Measurements from ENCODE around the gene CRADD. TPM values are rescaled to one million over a fixed set of nuclear protein-coding genes. Genes with fewer than 3 reads are reported as not detected.

CRADD gene
- total and polyA plus RNA-seq, 2 of the 4 experiments (the other 2 are of a cell fraction): 11.1 to 14.0 TPM

GRCh38 chr12:93802293-93802692 lies 125.1 kb downstream of the CRADD start:
- H3K14ac ChIP-seq (replicated peaks; ENCODE audit: low read depth, low read length): 0 out of 2 replicates have a peak overlapping the region, but pooled peaks have one; percentile 5
- ChIA-PET POLR2A (ENCODE audit: unreplicated experiment) (no interaction called here), CTCF (interaction anchor here (1.1 to 1.5 kb wide), 9 partner anchors 10 to 329 kb away, joined by 3 to 5 read pairs (median 4); no protein-coding TSS in a partner anchor)
- peaks cover 12% of the 10 kb centered on the region for H3K4me1 ChIP-seq (ENCODE audit: control insufficient read depth, insufficient read depth, low read length)
- H3K79me1 ChIP-seq (ENCODE audit: low read depth in 1 of 2, low read length in 2 of 2): peaks cover 3 to 22% of the 10 kb centered on the region in 2 experiments; a peak in 3 of 4 replicates
- H3K23ac ChIP-seq (ENCODE audit: low read depth, low read length): no peak overlapping the region
- H2BK5ac ChIP-seq (ENCODE audit: low read depth, low read length, poor library complexity, severe bottlenecking): peak overlapping the region; percentile 37
- H3K56ac ChIP-seq (ENCODE audit: extremely low read depth, insufficient read depth, low read length): no peak overlapping the region
- H3K9me1 ChIP-seq (ENCODE audit: insufficient read depth, low read length): peaks cover 14% of the 10 kb centered on the region
- H2AFZ ChIP-seq (replicated peaks; ENCODE audit: low read length, poor library complexity): no peak overlapping the region
- no peak overlapping the region for H4K91ac ChIP-seq (ENCODE audit: insufficient read depth, low read depth, low read length)
- H2BK15ac ChIP-seq (ENCODE audit: low read depth, low read length): peak overlapping the region; percentile 67; the same call in 1 of the 3 replicates
- H2AK9ac ChIP-seq (replicated peaks; ENCODE audit: low read depth, low read length, poor library complexity): no peak overlapping the region
- DNase-seq (no peak), ATAC-seq (ENCODE audit: low read depth) (no peak)
- intact Hi-C loops (cut with micrococcal nuclease) (no loop called here), in situ Hi-C loops (cut with MboI; ENCODE audit: low sequenced_read_pairs) (no loop called here), dilution Hi-C loops (cut with HindIII; ENCODE audit: low sequenced_read_pairs, unreplicated experiment) (no loop called here)
- H4K8ac ChIP-seq (ENCODE audit: low read depth in 2 of 2, low read length in 2 of 2): peak overlapping the region; percentile 20 to 57; a peak in 2 of 4 replicates
- H3K4ac ChIP-seq (ENCODE audit: low read depth, low read length): peak overlapping the region; percentile 42; the same call in 1 of the 2 replicates
- no peaks in the 10 kb centered on the region for H3K36me3 ChIP-seq (ENCODE audit: control insufficient read depth, insufficient read depth, low read length)
- no peaks in the 10 kb centered on the region for H3K9me3 ChIP-seq (ENCODE audit: control insufficient read depth, insufficient read depth, low read length)
- H2BK120ac ChIP-seq (ENCODE audit: low read depth, low read length): peak overlapping the region; percentile 76; the same call in 1 of the 2 replicates
- TF ChIP-seq MXI1 (IDR thresholded peaks at IDR 0.05; ENCODE audit: borderline replicate concordance, low read depth, low read length): no peak
- no peak for TF ChIP-seq FOS (IDR thresholded peaks at IDR 0.05; ENCODE audit: low read depth, low read length)
- TF ChIP-seq RFX5 (IDR thresholded peaks at IDR 0.05; ENCODE audit: low read depth, low read length): no peak
- no peak for TF ChIP-seq CTCF (conservative IDR thresholded peaks at IDR 0.05; ENCODE audit: low read depth, low read length)
- H3K27me3 ChIP-seq (ENCODE audit: control insufficient read depth, insufficient read depth, low read length): no peaks in the 10 kb centered on the region
- no peak overlapping the region for H3K27ac ChIP-seq (ENCODE audit: insufficient read depth, low read length)
- WGBS, 2 experiments (ENCODE audit: extremely low coverage in 2 of 2, insufficient read length in 1 of 2): 100% methylated on average over 1 of the region's 2 CpGs; no CpG with 5 or more reads in 1 of the 2 experiments
- H2BK20ac ChIP-seq (ENCODE audit: low read depth, low read length): peak overlapping the region; percentile 54; the same call in 1 of the 2 replicates
- no peak overlapping the region for H3K4me3 ChIP-seq (ENCODE audit: insufficient read depth, low read depth, low read length)
- H3K18ac ChIP-seq (ENCODE audit: low read depth, low read length): peak overlapping the region; percentile 17; the same call in 1 of the 2 replicates
- no peak overlapping the region for H3K9ac ChIP-seq (ENCODE audit: low read depth, low read length)
- peak overlapping the region; percentile 53; the same call in 1 of the 2 replicates for H4K5ac ChIP-seq (ENCODE audit: low read depth, low read length)
- no TSS peak for BruUV-seq (replicated peaks)
- H4K20me1 ChIP-seq (ENCODE audit: insufficient read depth, low read length): no peaks in the 10 kb centered on the region
- H3K4me2 ChIP-seq (ENCODE audit: low read depth, low read length): no peak overlapping the region
- H2AK5ac ChIP-seq (ENCODE audit: low read depth, low read length): peak overlapping the region; percentile 28; the same call in 1 of the 2 replicates

Data from IMR-90 (cell line).